ENCODE data around the gene CCL19.

CCL19 gene

DNA sequence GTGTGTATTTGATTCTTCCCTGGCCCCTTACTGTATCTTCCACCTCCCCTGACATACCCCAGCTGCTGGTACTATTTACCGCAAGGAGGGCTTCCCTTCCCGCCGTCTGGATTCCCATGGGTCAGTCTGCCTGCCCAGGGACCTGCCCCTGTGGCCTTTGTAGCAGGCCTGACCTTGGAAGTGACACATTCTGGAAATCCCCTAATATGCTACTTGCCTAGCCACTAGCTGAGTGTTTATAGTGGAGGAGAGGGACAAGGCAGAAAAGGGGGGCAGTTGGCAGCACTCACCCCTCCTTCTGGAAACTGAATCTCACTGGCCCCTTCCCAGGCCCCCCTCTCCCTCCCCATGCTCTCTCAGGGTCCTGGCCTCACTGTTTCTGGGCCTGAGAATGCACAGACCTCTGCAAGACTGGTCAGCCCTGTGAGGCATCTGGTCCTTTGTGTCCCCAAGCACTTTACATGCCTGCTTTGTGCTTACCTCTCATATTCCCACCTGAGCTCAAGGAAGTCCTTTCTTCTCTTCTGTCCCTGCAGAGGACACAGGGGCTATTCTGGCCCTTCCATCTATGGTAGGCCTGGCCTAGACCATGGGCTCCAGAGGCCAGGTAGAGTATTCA is 27.0 kb upstream of the CCL19 start:
- Histone ChIP-seq H3K9me3 (ENCODE audit: control insufficient read depth, low read length) (no peaks in the 10 kb centered on the region), H3K36me3 (ENCODE audit: control insufficient read depth, insufficient read depth, low read length) (no peaks in the 10 kb centered on the region), H3K27me3 (replicated peaks; ENCODE audit: control insufficient read depth, insufficient read depth, low read length, poor library complexity, severe bottlenecking) (peaks cover 2% of the 10 kb centered on the region), H3K4me3 (ENCODE audit: insufficient read depth, low read depth, low read length, poor library complexity, severe bottlenecking) (no peak overlapping the region), H3K27ac (ENCODE audit: insufficient read depth, low read length, poor library complexity, severe bottlenecking) (no peak overlapping the region), H3K4me1 (ENCODE audit: control insufficient read depth, insufficient read depth, low read length, poor library complexity, severe bottlenecking) (no peaks in the 10 kb centered on the region)
- no peak for DNase-seq

DNA sequence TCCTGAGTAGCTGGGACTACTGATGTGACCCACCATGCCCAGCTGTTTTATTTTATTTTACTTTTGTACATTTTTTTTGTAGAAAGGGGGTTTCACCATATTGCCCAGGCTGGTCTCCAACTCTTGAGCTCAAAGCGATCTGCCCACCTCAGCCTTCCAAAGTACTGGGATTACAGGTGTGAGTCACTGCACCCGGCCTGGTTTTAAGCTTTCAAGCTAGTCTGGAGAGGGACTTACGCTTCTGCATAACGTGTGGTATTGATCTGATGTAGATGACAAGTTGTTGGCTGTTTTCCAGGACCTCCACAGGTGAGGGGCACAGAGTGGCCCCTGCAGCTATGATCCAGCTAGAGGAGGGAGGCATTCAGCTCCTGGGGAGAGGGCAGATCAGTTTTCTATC is 25.6 kb upstream of the CCL19 start:
- Histone ChIP-seq H3K4me3 (ENCODE audit: insufficient read depth, low read depth, low read length, poor library complexity, severe bottlenecking) (no peak overlapping the region), H3K36me3 (ENCODE audit: control insufficient read depth, insufficient read depth, low read length) (no peaks in the 10 kb centered on the region), H3K27ac (ENCODE audit: insufficient read depth, low read length, poor library complexity, severe bottlenecking) (no peak overlapping the region), H3K9me3 (ENCODE audit: control insufficient read depth, low read length) (no peaks in the 10 kb centered on the region), H3K27me3 (replicated peaks; ENCODE audit: control insufficient read depth, insufficient read depth, low read length, poor library complexity, severe bottlenecking) (peaks cover 2% of the 10 kb centered on the region), H3K4me1 (ENCODE audit: control insufficient read depth, insufficient read depth, low read length, poor library complexity, severe bottlenecking) (no peaks in the 10 kb centered on the region)
- DNase-seq, result no peak

DNA sequence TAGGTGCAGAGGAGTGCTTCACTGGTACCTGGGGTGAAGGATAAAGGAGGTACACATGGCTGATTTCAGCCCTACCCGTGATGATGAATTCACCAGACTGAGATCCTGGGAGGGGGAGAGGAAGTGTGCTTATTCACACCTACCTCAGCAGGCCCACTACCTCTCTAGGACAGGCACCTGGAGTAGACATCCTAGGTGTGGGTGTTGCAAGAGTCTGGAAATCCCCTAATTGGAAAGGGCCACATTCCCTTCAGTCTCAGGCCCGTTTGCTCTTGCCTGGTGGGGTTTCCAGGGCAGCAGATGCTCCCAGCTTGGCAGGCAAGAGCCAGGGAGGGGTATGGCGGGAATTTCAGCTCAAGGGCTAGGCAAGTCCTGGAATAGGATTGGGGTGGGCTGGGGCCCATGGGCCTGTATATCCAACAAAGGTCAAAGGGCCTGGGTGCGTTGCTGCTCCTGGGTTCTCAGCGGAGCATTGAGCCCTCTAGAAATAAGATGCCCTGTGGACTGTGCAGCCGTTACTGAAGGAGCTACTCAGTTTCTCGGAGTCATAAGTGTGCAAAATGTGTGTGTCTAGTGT is 24.7 kb upstream of the CCL19 start:
- no peak for DNase-seq
- no peak overlapping the region for H3K4me3 ChIP-seq (ENCODE audit: insufficient read depth, low read depth, low read length, poor library complexity, severe bottlenecking)
- no peak overlapping the region for H3K27ac ChIP-seq (ENCODE audit: insufficient read depth, low read length, poor library complexity, severe bottlenecking)
- no peaks in the 10 kb centered on the region for H3K4me1 ChIP-seq (ENCODE audit: control insufficient read depth, insufficient read depth, low read length, poor library complexity, severe bottlenecking)
- H3K36me3 ChIP-seq (ENCODE audit: control insufficient read depth, insufficient read depth, low read length), result no peaks in the 10 kb centered on the region
- H3K9me3 ChIP-seq (ENCODE audit: control insufficient read depth, low read length), result no peaks in the 10 kb centered on the region
- H3K27me3 ChIP-seq (replicated peaks; ENCODE audit: control insufficient read depth, insufficient read depth, low read length, poor library complexity, severe bottlenecking), result peaks cover 2% of the 10 kb centered on the region

DNA sequence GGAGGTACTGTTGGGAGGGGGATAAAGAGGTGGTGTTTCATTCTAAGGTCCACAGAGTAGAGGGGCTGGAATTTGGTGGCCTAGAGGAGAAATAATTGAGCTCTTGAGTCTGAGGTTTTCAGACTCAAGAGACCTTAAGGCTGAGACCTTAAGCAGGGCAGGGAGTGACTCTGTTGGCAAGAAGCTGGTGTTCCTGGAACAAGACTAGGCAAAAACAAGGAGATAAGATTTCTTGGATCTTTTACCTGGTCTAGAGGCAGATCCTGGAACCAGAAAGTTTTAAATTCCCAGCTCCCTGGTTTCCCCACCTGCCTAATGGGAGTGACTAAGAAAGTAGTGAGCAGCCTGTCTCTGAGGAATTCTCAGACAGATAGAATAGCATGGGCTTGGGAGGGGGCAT is 22.9 kb upstream of the CCL19 start:
- no peak for DNase-seq

DNA sequence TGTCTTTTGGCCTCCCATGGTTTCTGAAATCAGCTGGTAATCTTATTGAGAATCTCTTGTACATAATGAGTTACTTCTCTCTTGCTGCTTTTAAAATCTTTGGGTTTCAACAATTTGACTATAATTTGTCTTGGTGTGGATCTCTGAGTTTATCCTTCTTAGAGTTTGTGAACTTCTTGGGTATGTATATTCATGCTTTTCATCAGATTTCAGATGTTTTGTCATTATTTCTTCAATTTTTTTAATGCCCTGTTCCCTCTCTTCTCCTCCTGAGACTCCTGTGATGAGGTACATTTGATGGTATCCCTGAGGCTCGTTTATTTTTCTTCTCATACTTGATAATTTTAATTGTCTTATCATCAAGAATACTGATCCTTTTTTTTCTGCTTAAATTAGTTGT is 21.1 kb upstream of the CCL19 start:
- Histone ChIP-seq H3K4me3 (ENCODE audit: insufficient read depth, low read depth, low read length, poor library complexity, severe bottlenecking) (no peak overlapping the region), H3K9me3 (ENCODE audit: control insufficient read depth, low read length) (no peaks in the 10 kb centered on the region), H3K4me1 (ENCODE audit: control insufficient read depth, insufficient read depth, low read length, poor library complexity, severe bottlenecking) (no peaks in the 10 kb centered on the region), H3K36me3 (ENCODE audit: control insufficient read depth, insufficient read depth, low read length) (no peaks in the 10 kb centered on the region), H3K27ac (ENCODE audit: insufficient read depth, low read length, poor library complexity, severe bottlenecking) (no peak overlapping the region), H3K27me3 (replicated peaks; ENCODE audit: control insufficient read depth, insufficient read depth, low read length, poor library complexity, severe bottlenecking) (peaks cover 2% of the 10 kb centered on the region)
- no peak for DNase-seq

More for the DNA sequence above, 22.9 kb upstream of the CCL19 start:
- H3K4me1 ChIP-seq (ENCODE audit: control insufficient read depth, insufficient read depth, low read length, poor library complexity, severe bottlenecking), result no peaks in the 10 kb centered on the region
- no peak overlapping the region for H3K27ac ChIP-seq (ENCODE audit: insufficient read depth, low read length, poor library complexity, severe bottlenecking)
- H3K4me3 ChIP-seq (ENCODE audit: insufficient read depth, low read depth, low read length, poor library complexity, severe bottlenecking), result no peak overlapping the region
- peaks cover 2% of the 10 kb centered on the region for H3K27me3 ChIP-seq (replicated peaks; ENCODE audit: control insufficient read depth, insufficient read depth, low read length, poor library complexity, severe bottlenecking)
- H3K9me3 ChIP-seq (ENCODE audit: control insufficient read depth, low read length), result no peaks in the 10 kb centered on the region
- no peaks in the 10 kb centered on the region for H3K36me3 ChIP-seq (ENCODE audit: control insufficient read depth, insufficient read depth, low read length)

DNA sequence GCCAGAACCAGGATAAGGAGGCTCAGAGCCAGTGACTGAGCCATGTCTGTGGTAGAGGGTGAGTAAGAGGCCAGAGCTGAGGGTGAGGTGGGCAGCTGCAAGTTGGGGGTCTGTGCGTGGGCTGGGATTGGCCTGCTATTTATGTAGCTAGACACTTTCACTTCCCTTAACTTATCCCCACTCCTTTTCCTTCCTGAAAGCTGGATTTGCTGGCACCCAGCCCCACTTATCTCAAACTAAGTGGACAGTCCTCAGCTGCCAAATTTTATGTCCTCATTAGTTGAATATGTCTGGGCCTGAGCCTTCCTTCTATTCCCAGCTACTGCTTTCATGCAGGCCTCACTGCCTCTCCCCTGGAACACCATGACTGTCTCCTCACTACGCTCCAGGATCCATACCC is 18.9 kb upstream of the CCL19 start, which contains the start of gene CCL21:
Gene CCL21 (minus strand): TSS at position 114 of the 400 bp plus-strand sequence. CDS start 70 bp downstream, at position 44.
- Histone ChIP-seq H3K27me3 (replicated peaks; ENCODE audit: control insufficient read depth, insufficient read depth, low read length, poor library complexity, severe bottlenecking) (peaks cover 2% of the 10 kb centered on the region), H3K9me3 (ENCODE audit: control insufficient read depth, low read length) (no peaks in the 10 kb centered on the region), H3K4me1 (ENCODE audit: control insufficient read depth, insufficient read depth, low read length, poor library complexity, severe bottlenecking) (no peaks in the 10 kb centered on the region), H3K4me3 (ENCODE audit: insufficient read depth, low read depth, low read length, poor library complexity, severe bottlenecking) (no peak within 1 kb of the TSS), H3K27ac (ENCODE audit: insufficient read depth, low read length, poor library complexity, severe bottlenecking) (no peak within 1 kb of the TSS), H3K36me3 (ENCODE audit: control insufficient read depth, insufficient read depth, low read length) (no peaks in the 10 kb centered on the region)
- DNase-seq, result no peak

DNA sequence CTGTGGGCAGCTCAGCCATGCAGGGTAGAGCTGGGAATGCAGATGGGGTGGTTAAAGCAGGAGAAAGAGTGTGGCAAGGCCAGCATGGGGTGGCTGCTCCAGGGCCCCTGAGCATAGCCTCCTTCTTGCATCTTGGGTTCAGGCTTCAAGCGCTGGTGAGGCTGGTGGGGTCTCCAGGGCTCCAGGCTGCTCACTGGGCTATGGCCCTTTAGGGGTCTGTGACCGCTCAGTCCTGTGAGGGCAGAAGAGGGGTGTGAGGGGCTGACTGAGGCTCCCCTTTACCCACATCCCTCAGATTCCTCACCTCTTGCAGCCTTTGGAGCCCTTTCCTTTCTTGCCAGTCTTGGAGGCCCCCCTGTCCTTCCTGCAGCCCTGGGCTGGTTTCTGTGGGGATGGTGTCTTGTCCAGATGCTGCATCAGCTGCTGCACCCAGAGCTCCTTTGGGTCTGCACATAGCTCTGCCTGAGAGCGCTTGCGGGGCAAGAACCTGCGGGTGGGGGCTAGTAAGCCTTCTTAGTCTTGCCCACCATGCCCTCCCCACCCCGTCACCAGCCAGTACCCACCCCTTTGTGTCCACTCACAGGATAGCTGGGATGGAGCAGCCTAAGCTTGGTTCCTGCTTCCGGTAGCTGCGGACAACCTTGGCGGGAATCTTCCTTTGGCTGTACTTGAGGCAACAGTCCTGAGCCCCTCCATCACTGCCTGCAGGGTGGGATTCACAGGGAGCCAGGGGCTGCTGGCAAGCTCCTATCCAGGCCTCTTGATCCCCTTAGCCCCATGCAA is 18.3 kb upstream of the CCL19 start:
- DNase-seq, result no peak
- Histone ChIP-seq H3K27ac (ENCODE audit: insufficient read depth, low read length, poor library complexity, severe bottlenecking) (no peak overlapping the region), H3K27me3 (replicated peaks; ENCODE audit: control insufficient read depth, insufficient read depth, low read length, poor library complexity, severe bottlenecking) (peaks cover 2% of the 10 kb centered on the region), H3K4me3 (ENCODE audit: insufficient read depth, low read depth, low read length, poor library complexity, severe bottlenecking) (no peak overlapping the region), H3K4me1 (ENCODE audit: control insufficient read depth, insufficient read depth, low read length, poor library complexity, severe bottlenecking) (no peaks in the 10 kb centered on the region), H3K36me3 (ENCODE audit: control insufficient read depth, insufficient read depth, low read length) (no peaks in the 10 kb centered on the region), H3K9me3 (ENCODE audit: control insufficient read depth, low read length) (no peaks in the 10 kb centered on the region)

DNA sequence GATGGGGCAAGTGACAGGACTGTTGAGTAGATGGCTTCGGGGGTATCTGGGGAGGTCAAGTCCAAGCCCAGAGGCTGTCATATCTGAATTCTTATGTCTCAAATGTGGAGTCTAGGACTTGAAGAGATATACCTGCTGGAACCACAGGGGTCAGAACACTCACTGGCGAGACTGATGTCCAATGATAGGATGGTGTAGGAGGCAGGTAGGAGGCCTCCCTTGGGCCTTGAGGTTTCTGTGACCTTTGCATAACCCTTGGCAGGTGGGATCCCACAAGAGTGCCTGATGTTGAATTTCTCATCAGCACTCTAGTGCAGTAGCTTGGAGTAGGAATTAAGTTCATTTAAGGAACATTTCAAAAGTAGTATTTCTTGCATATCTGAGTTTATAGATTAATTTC is 16.1 kb upstream of the CCL19 start:
- DNase-seq, result no peak
- no peaks in the 10 kb centered on the region for H3K36me3 ChIP-seq (ENCODE audit: control insufficient read depth, insufficient read depth, low read length)
- H3K4me3 ChIP-seq (ENCODE audit: insufficient read depth, low read depth, low read length, poor library complexity, severe bottlenecking), result no peak overlapping the region
- H3K4me1 ChIP-seq (ENCODE audit: control insufficient read depth, insufficient read depth, low read length, poor library complexity, severe bottlenecking), result no peaks in the 10 kb centered on the region
- no peaks in the 10 kb centered on the region for H3K9me3 ChIP-seq (ENCODE audit: control insufficient read depth, low read length)
- H3K27ac ChIP-seq (ENCODE audit: insufficient read depth, low read length, poor library complexity, severe bottlenecking), result no peak overlapping the region
- H3K27me3 ChIP-seq (replicated peaks; ENCODE audit: control insufficient read depth, insufficient read depth, low read length, poor library complexity, severe bottlenecking), result no peaks in the 10 kb centered on the region

DNA sequence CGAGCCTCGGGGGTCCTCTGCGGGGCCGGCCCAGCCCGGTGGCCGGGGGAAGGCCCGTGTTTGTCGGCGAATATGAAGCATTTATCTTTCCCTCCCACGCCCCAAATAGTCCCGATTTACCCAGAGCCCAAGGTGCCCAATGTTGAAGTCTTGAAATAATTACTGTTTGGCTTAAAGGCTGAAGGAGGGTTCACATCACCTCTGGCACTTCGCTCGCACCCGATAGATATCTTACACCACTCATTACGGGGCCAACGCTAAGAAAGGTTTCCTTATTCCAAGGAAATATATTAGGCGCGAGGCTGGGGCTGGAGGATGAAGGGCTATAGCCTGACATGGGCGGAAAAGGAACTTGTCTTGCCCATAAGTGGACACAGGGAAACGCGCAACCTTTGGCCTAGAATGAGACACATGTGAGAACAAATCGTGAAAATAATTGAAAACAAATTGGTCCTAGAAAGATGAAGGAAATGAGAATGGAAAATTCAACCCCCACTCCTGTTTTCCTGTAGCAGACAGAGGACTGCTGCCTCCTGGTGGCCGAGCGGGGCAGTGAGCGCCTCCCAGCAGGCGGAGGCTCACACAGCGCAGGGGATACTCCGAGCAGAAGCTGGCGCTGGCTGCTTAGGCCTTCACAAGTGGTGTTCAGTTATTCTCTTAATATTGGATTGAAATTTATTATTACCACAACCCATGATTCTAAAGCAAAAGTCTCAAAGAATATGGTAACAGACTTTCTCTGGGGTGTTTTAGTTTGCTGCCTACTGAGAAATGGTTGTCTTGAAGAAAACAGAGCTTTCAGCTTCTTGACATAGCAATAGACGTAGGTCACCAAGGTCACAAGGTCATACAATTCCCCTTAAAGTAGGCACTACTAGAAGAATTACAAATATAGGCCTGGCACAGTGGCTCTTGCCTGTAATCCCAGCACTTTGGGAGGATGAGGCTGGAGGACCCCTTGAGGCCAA is 11.0 kb upstream of the CCL19 start:
- Histone ChIP-seq H3K27me3 (replicated peaks; ENCODE audit: control insufficient read depth, insufficient read depth, low read length, poor library complexity, severe bottlenecking) (no peaks in the 10 kb centered on the region), H3K4me3 (ENCODE audit: insufficient read depth, low read depth, low read length, poor library complexity, severe bottlenecking) (peak overlapping the region; percentile 67), H3K27ac (ENCODE audit: insufficient read depth, low read length, poor library complexity, severe bottlenecking) (no peak overlapping the region), H3K9me3 (ENCODE audit: control insufficient read depth, low read length) (no peaks in the 10 kb centered on the region), H3K4me1 (ENCODE audit: control insufficient read depth, insufficient read depth, low read length, poor library complexity, severe bottlenecking) (peaks cover 6% of the 10 kb centered on the region), H3K36me3 (ENCODE audit: control insufficient read depth, insufficient read depth, low read length) (no peaks in the 10 kb centered on the region)
- DNase-seq, result peak; percentile 50 to 69 (median 55)

Data from effector memory CD4-positive, alpha-beta T cell (primary cell).